SK-N-MC (cell line): ENCODE results near the gene ERP44.

Experiments used
- DNase-seq: peaks from one replicate; pipeline ENCODE4 v3.0.0-alpha.2; 2011; ENCODE audit warnings: low read depth, low spot score
- H3K27ac ChIP-seq: fragments of 200-600 bp; sonication (generic); 2 replicates; pipeline ENCODE4 v1.5.1; 2016; ENCODE audit warnings: mixed run types
- H3K36me3 ChIP-seq: fragments of 200-600 bp; sonication (generic); 2 replicates; pipeline ENCODE4 v1.6.1; 2017; ENCODE audit warnings: antibody characterized with exemption, low read length, mixed read lengths; ENCODE audit not compliant: insufficient read depth
- H3K4me3 ChIP-seq: fragments of 200-600 bp; sonication (generic); 2 replicates; pipeline ENCODE4 v1.5.1; 2016
- H3K9ac ChIP-seq: fragments of 200-600 bp; sonication (generic); 2 replicates; pipeline ENCODE4 v1.8.0; 2017; ENCODE audit warnings: mixed run types, mixed read lengths; ENCODE audit not compliant: insufficient read length
- H3K9me3 ChIP-seq: fragments of 200-600 bp; sonication (generic); 2 replicates; pipeline ENCODE4 v1.6.1; 2017; ENCODE audit warnings: low read depth, mild to moderate bottlenecking, antibody characterized with exemption, low read length, moderate library complexity, mixed read lengths
- EZH2 ChIP-seq: fragments of 200-600 bp; sonication (generic); IDR thresholded peaks from one replicate; pipeline ENCODE4 v1.6.1; 2017; ENCODE audit warnings: antibody characterized with exemption
- FOXP2 ChIP-seq: optimal IDR thresholded peaks from 2 replicates; pipeline ENCODE3; 2011; ENCODE audit warnings: mild to moderate bottlenecking, moderate library complexity; ENCODE audit not compliant: insufficient read depth; ENCODE audit errors: extremely low read length, control extremely low read depth
- POLR2AphosphoS5 ChIP-seq: IDR thresholded peaks from 2 replicates; pipeline ENCODE4 v1.6.1; 2012; ENCODE audit warnings: mild to moderate bottlenecking, low read depth, low read length, borderline replicate concordance

ERP44 gene

DNA sequence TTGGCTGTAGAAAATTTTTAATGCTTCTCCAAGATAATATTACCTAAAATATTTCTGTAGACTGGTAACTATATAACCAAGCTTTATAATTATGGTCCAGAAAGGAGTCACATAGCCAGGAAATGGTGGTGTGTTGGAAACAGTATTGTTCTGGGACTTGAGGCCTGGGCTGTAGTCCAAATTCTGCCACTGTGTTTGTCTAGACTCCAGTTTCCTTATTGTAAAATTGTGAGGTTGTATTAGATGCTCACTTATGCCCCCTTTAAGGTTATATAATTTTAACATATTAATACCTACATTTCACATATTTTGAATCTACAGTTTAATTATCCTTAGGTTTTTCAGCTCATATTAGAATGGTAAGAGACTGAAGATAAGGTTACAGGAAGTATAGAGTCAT lies 149.9 kb downstream of the ERP44 start:
- TF ChIP-seq POLR2AphosphoS5 = no peak
- peaks cover 21% of the 10 kb centered on the region for H3K36me3 ChIP-seq
- H3K9ac ChIP-seq = no peak overlapping the region
- H3K9me3 ChIP-seq = no peaks in the 10 kb centered on the region
- no peak overlapping the region for H3K27ac ChIP-seq
- no peak overlapping the region for H3K4me3 ChIP-seq
- DNase-seq = no peak

DNA sequence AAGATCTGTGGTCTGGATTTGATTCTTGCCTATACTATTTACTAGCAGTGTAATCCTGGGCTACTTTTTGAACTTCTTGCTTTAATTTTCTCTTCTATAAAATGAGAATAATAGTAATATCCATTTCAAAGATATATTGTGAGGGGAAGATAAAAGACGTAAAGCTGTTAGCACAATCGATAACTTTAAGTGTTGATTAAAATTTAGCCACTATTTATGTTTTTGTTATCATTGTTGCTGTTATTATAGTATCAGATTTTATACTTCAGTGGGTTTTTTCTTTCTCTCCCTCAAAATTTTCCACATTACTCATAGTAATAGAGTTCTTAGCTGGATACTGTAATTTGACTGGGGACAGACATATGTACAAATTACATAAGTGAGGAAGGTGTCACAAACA lies 150.3 kb downstream of the ERP44 start:
- Histone ChIP-seq H3K36me3 (peaks cover 18% of the 10 kb centered on the region), H3K9ac (no peak overlapping the region), H3K4me3 (no peak overlapping the region), H3K27ac (no peak overlapping the region), H3K9me3 (no peaks in the 10 kb centered on the region)
- TF ChIP-seq EZH2 (no peak), FOXP2 (no peak), POLR2AphosphoS5 (no peak)
- no peak for DNase-seq

DNA sequence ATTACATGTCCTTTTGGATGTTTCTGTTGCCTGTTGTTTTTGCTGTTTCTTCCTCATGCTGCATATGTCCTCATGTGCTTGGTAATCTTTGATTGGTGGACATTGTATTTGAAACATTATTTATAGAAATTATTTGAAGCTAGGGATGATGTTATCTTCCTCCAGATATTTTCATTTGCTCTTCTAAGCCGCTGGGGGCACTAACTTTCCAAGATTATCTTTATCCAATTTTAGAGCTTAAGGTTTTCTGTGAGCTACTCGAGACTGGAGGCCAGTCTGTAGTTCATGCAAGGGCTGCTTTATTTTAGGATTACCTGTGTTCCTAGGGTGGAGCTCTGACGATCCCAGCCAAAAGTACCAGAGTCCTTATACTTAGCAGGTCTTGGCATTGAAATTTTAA lies 151.4 kb downstream of the ERP44 start:
- Histone ChIP-seq H3K9me3 (no peaks in the 10 kb centered on the region), H3K36me3 (peaks cover 13% of the 10 kb centered on the region), H3K27ac (no peak overlapping the region), H3K4me3 (no peak overlapping the region), H3K9ac (no peak overlapping the region)
- no peak for DNase-seq
- no peak for TF ChIP-seq FOXP2

DNA sequence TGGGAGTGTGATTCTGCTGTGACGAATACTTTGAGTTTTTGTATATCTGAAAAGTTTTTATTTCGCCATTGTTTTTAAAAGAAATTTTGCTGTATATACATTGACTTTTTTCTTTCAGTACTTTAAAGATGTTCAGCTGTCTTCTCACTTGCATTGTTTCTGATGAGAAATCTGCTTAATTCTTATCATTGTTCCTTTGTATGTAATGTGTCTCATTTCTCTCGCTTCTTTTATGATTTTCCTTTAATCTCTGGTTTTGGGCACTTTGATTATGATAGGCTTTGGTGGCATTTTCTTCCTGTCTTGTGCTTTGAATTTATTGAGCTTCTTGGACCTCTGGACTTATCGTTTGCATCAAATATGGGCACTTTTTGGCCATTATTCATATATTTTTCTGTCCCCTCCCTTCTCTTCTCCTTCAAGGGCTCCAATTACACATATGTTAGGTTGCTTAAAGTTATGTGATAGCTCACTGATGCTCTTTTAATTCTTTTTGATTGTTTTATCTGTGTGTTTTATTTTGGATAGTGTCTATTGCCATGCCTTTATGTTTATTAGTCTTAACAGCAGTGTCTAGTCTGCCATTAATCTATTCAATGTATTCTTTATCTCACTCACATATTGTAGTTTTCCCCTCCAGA lies 161.7 kb downstream of the ERP44 start:
- Histone ChIP-seq H3K9me3 (no peaks in the 10 kb centered on the region), H3K4me3 (no peak overlapping the region), H3K9ac (no peak overlapping the region), H3K27ac (no peak overlapping the region), H3K36me3 (peaks cover 6% of the 10 kb centered on the region)
- no peak for DNase-seq
- TF ChIP-seq POLR2AphosphoS5 (no peak), FOXP2 (no peak), EZH2 (no peak)

DNA sequence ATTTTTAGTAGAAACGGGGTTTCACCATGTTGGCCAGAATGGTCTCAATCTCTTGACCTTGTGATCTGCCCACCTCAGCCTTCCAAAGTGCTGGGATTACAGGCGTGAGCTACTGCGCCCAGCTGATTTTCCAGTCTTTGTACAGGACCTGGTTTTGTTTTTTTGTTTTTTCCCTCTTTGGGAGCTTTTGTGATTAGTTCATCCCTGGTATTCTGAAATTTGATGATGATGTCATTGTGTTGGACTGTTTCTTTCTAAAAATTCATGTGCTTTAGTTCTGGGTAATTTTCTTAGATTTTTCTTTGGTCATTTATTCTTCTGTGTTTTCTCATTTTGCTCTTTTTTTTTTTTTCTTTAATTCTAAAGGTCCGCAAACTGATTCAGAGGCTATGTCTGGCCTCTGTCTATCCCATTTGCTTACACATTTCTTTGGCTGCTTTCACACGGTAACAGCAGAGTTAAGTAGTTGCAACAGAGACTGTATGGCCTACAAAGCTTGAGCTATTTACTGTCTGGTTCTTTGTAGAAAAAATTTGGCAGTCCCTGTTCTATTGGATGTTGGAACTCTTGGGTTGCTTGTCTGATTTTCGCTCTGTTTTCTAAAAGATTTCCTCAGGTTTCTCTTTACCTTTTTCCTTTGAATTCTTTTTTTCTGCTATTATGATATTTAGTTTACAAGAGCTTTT lies 167.5 kb downstream of the ERP44 start:
- H3K27ac ChIP-seq = no peak overlapping the region
- H3K9me3 ChIP-seq = no peaks in the 10 kb centered on the region
- no peak for TF ChIP-seq EZH2
- TF ChIP-seq FOXP2 = no peak
- no peak for TF ChIP-seq POLR2AphosphoS5
- DNase-seq = no peak
- no peak overlapping the region for H3K9ac ChIP-seq
- H3K4me3 ChIP-seq = no peak overlapping the region
- peaks cover 10% of the 10 kb centered on the region for H3K36me3 ChIP-seq

DNA sequence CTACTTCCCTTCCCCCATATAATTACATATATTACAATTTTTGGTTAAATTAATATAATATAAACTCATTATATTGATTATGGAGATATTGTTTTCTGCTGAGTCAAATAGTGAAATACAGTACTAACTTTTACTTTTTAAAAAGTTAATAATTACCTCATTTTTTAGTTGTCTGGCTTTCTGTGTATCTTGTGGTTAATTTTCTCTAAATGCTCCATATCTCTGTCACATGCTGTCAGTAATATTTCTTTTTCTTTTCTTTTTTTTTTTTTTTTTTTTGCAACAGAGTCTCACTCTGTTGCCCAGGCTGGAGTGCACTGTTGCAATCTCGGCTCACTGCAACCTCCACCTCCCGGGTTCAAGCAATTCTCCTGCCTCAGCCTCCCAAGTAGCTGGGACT lies 169.1 kb downstream of the ERP44 start:
- H3K27ac ChIP-seq = no peak overlapping the region
- no peak for TF ChIP-seq EZH2
- TF ChIP-seq POLR2AphosphoS5 = no peak
- TF ChIP-seq FOXP2 = no peak
- H3K9ac ChIP-seq = no peak overlapping the region
- H3K9me3 ChIP-seq = no peaks in the 10 kb centered on the region
- H3K36me3 ChIP-seq = peaks cover 10% of the 10 kb centered on the region
- no peak for DNase-seq
- no peak overlapping the region for H3K4me3 ChIP-seq
